ES-I3 (cell line): ENCODE results near the gene NDFIP1.

Experiments
- H3K36me3 ChIP-seq: 2 replicates; pipeline ENCODE4 v1.6.1; 2013; ENCODE audit warnings: mild to moderate bottlenecking, low read length, control low read depth, moderate library complexity; ENCODE audit not compliant: insufficient read depth
- H3K4me1 ChIP-seq: 2 replicates; pipeline ENCODE4 v1.6.1; 2013; ENCODE audit warnings: mild to moderate bottlenecking, control low read depth, low read length; ENCODE audit not compliant: insufficient read depth
- H3K9ac ChIP-seq: 2 replicates; pipeline ENCODE4 v1.6.1; 2013; ENCODE audit warnings: low read depth, mild to moderate bottlenecking, low read length, moderate library complexity
- H3K9me3 ChIP-seq: 2 replicates; pipeline ENCODE4 v1.6.1; 2013; ENCODE audit warnings: mild to moderate bottlenecking, low read length, moderate library complexity; ENCODE audit not compliant: control insufficient read depth, insufficient read depth

NDFIP1 gene

DNA sequence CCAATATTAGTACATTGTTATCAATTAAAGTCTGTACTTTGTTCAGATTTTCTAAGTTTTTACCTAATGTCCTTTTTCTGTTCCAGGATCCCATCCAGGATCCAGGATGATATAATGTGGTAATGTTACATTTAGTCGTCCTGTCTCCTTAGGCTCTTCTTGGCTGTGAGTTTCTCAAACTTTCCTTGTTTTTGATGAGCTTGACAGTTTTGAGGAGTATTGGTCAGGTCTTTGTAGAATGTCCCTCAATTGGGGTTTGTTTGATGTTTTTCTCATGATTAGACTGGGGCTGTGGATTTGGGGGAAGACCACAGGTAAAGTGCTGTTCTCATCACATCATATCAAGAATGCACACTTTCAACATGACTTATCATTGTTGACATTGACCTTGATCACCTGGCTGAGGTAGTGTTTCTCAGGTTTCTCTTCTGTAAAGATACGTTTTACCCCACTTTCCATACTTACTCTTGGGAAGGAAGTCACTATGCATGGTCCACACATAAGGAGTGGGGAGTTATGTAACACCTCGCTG is 9.6 kb downstream of the NDFIP1 start:
- Histone ChIP-seq H3K9me3 (no peaks in the 10 kb centered on the region), H3K4me1 (peaks cover 3% of the 10 kb centered on the region; the same call in 1 of the 2 replicates), H3K36me3 (0 out of 2 replicates have a peak, but pooled peaks cover 2% of the 10 kb centered on the region), H3K9ac (no peak overlapping the region)

DNA sequence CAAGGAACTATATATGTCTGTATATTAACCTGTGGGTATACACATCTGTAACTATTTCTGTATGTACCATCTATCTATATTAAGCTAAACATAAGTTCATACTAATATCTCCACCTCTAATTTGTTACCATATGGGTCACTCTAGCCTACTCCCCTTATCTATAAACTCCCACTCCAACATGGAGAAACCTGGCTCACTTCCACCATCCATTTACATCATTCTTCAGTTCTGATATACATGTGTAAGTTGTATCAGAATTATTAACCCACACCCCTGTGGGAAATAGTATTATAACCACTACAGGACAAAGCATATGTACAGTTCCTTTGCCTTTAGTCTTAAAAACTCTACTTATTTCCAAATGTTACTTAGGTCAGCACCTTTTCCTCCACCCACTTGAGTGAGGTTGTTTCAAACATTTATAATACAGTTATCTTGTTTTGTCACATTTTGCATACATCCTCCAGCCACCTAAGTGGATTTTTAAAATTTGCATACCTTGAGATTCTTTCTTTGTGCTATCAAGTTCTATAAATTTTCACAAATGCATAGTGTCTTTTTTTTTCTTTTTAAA is 10.6 kb downstream of the NDFIP1 start:
- Histone ChIP-seq H3K4me1 (peaks cover under 1% of the 10 kb centered on the region; the same call in 1 of the 2 replicates), H3K36me3 (0 out of 2 replicates have a peak, but pooled peaks cover 2% of the 10 kb centered on the region), H3K9ac (no peak overlapping the region), H3K9me3 (no peaks in the 10 kb centered on the region)

DNA sequence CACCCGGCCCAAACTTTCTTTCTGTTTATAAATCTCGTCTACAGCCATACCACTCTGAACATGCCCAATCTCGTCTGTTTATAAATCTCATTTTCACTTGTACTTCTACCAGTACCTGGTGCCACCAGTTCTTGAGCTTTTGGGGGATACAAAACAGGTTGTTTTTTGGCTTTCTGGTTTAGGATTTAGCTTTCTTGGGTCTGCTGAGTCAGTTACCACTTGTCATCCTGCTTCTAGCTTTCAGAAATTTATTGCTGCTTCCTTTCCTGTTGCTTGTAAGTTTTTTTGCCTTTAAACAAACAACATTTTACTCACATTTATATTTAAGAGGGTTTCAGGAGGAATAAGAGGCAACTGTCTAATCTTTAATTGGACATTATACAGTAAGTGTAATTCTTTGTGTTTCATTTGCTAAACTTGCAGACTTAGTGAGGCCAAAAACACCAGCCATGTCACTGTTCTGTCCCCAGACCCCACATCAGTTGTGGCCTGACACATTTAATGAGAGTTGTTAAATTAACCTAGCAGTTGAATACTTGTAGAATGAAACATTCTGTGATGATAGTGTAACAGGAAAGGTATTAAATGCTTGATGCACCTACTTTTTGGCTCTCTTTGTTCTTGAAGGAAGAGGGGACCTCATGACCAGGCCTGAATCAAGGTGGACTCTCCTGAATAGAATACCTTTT is 11.8 kb downstream of the NDFIP1 start:
- no peaks in the 10 kb centered on the region for H3K9me3 ChIP-seq
- H3K9ac ChIP-seq, result no peak overlapping the region
- H3K36me3 ChIP-seq, result 0 out of 2 replicates have a peak, but pooled peaks cover 2% of the 10 kb centered on the region

GRCh38 chr5:142122121-142122520 is 13.5 kb downstream of the NDFIP1 start:
- Histone ChIP-seq H3K9ac (no peak overlapping the region), H3K9me3 (no peaks in the 10 kb centered on the region), H3K36me3 (0 out of 2 replicates have a peak, but pooled peaks cover 2% of the 10 kb centered on the region), H3K4me1 (no peaks in the 10 kb centered on the region)

More for the DNA sequence above, 11.8 kb downstream of the NDFIP1 start:
- no peaks in the 10 kb centered on the region for H3K4me1 ChIP-seq

DNA sequence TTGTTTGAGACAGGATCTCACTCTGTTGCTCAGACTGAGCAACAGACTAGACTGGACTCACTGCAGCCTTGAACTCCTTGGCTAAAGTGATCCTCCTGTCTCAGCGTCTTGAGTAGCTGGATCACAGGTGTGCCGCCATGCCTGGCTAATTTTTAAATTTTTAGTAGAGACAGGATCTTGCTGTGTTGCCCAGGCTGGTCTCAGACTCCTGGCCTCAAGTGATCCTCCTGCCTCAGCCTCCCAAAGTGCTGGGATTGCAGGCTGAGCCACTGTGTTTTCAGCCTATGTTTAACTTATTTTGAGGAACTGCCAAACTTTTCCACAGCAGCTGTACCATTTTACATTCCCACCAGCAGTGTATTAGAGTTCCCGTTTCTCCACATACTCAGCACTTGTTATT is 16.8 kb downstream of the NDFIP1 start:
- H3K9ac ChIP-seq, result no peak overlapping the region
- H3K36me3 ChIP-seq, result 0 out of 2 replicates have a peak, but pooled peaks cover 2% of the 10 kb centered on the region
- H3K4me1 ChIP-seq, result peaks cover 7% of the 10 kb centered on the region
- H3K9me3 ChIP-seq, result no peaks in the 10 kb centered on the region

GRCh38 chr5:142125963-142126362 is 17.4 kb downstream of the NDFIP1 start:
- Histone ChIP-seq H3K9ac (no peak overlapping the region), H3K4me1 (peaks cover 7% of the 10 kb centered on the region), H3K9me3 (no peaks in the 10 kb centered on the region), H3K36me3 (0 out of 2 replicates have a peak, but pooled peaks cover 2% of the 10 kb centered on the region)

GRCh38 chr5:142128675-142129208 is 20.2 kb downstream of the NDFIP1 start:
- H3K9ac ChIP-seq, result no peak overlapping the region
- H3K36me3 ChIP-seq, result no peaks in the 10 kb centered on the region

DNA sequence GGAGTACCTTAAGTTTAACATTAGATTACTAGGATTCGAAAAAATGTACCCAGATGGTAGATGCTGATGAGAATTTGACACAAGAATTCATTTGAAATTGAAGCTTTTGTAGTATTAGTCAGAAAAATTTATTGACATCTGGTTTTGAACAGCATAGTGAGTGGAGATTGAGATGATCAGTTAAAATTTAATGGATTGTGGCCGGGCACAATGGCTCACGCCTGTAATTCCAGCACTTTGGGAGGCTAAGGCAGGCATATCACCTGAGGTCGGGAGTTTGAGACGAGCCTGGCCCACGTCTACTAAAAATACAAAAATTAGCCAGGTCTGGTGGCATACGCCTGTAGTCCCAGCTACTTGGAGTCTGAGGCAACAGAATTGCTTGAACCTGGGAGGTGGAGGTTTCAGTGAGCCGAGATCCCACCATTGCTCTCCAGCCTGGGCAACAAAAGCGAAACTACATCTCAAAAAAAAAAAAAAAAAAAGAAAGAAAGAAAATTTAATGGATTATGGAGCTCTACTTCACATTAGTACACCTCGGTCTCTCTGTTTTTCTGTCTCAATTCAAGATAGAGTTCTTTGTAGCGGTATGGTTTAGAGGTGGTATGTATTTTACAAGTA is 21.0 kb downstream of the NDFIP1 start:
- Histone ChIP-seq H3K9ac (no peak overlapping the region), H3K36me3 (no peaks in the 10 kb centered on the region), H3K9me3 (no peaks in the 10 kb centered on the region), H3K4me1 (peaks cover 7% of the 10 kb centered on the region)

More at GRCh38 chr5:142128675-142129208, 20.2 kb downstream of the NDFIP1 start:
- H3K4me1 ChIP-seq, result peaks cover 7% of the 10 kb centered on the region
- no peaks in the 10 kb centered on the region for H3K9me3 ChIP-seq

DNA sequence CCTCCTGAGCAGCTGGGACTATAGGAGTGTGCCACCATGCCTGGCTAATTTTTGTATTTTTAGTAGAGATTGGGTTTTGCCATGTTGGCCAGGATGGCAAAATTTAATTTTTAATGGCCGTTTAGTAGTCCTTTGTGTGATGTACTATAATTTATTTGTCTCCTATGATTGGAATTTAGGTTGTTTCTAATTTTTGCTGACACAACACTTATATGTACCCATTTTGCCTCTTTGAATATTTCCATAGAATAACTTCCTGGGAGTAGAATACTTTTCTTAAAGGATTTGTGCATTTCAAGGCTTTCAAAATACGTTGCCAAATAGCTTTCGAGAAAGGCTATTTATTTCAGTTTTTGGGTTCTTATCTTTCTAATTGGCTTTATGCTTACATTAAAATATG is 22.8 kb downstream of the NDFIP1 start:
- H3K4me1 ChIP-seq, result peaks cover 7% of the 10 kb centered on the region
- H3K9ac ChIP-seq, result no peak overlapping the region
- no peaks in the 10 kb centered on the region for H3K9me3 ChIP-seq
- H3K36me3 ChIP-seq, result no peaks in the 10 kb centered on the region; the same call in 1 of the 2 replicates

DNA sequence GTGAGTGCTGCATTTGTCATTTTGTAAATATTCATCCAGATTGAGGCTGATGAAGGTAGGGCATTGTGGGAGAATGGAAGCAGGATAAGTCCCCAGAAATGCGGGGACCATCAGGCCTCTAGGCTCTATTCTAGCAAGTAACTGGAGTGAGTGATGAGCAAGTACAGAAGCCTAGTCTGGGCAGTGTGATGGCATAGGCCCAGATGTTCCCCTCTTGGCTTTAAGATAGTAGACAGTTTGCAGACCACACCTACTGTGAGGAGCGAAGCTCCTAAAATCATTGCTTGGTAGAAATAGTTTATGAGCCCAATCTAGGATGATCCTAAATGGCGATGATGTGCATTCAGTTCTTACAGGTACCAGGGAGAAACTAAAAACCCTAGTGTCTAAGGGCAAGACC is 24.3 kb downstream of the NDFIP1 start:
- H3K36me3 ChIP-seq, result no peaks in the 10 kb centered on the region; the same call in none of the 2 replicates
- H3K4me1 ChIP-seq, result peaks cover 7% of the 10 kb centered on the region
- no peaks in the 10 kb centered on the region for H3K9me3 ChIP-seq
- no peak overlapping the region for H3K9ac ChIP-seq

GRCh38 chr5:142133330-142134206 is 25.0 kb downstream of the NDFIP1 start:
- Histone ChIP-seq H3K36me3 (no peaks in the 10 kb centered on the region; the same call in none of the 2 replicates), H3K9ac (no peak overlapping the region), H3K4me1 (0 out of 2 replicates have a peak, but pooled peaks cover under 1% of the 10 kb centered on the region), H3K9me3 (no peaks in the 10 kb centered on the region)

- no peak overlapping the region for H3K9ac ChIP-seq
- H3K36me3 ChIP-seq, result no peaks in the 10 kb centered on the region; the same call in none of the 2 replicates
- H3K9me3 ChIP-seq, result no peaks in the 10 kb centered on the region
- no peaks in the 10 kb centered on the region for H3K4me1 ChIP-seq
Measured at GRCh38 chr5:142134331-142135010, 25.9 kb downstream of the NDFIP1 start.

DNA sequence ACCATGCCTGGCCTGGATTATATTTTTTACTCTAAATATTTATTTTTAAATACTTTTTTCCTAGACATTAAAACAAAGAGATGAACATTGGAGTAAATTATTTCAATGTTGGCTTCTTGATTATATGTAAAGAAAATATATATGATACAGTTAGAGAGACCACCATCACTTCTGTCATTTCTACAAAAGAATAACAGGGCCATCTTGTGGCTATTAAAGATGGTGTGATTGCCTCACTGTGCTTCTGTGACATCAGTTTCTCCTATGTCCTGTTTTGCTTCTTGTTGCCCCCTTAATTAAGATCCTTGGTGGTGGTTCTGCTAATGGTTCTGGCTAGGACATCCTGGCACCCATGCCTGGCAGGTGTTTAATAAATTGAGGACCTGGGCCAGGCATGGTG is 32.9 kb downstream of the NDFIP1 start:
- Histone ChIP-seq H3K9me3 (no peaks in the 10 kb centered on the region), H3K9ac (no peak overlapping the region), H3K4me1 (no peaks in the 10 kb centered on the region), H3K36me3 (peaks cover 6% of the 10 kb centered on the region)
